ENCODE measurements around the gene CERKL.
A peak's percentile ranks its signal among the peaks of the same experiment; 100 is the strongest.
"Not testable (repeated sequence)": the region's sequence is repeated elsewhere in the genome, so short reads cannot be mapped to it uniquely, and the experiment has no call there.

The CERKL gene

GRCh38 chr2:181656450-181657291 lies at the start of gene CERKL:
CERKL (minus strand) TSS chr2:181657105; CDS start chr2:181657006, 99 bp downstream.
- peak; percentile 33 for DNase-seq (ENCODE audit: low spot score)

- not testable (repeated sequence) for DNase-seq (ENCODE audit: low spot score)
These were observed 45.6 kb upstream of the CERKL start for GRCh38 chr2:181702519-181702918.

- DNase-seq (ENCODE audit: low spot score) = no peak
These were observed 41.3 kb upstream of the CERKL start for GRCh38 chr2:181698223-181698622.

- DNase-seq (ENCODE audit: low spot score) = no peak
These were observed 40.7 kb upstream of the CERKL start for GRCh38 chr2:181697571-181697970.

GRCh38 chr2:181697126-181697525 lies 40.2 kb upstream of the CERKL start:
- no peak for DNase-seq (ENCODE audit: low spot score)

GRCh38 chr2:181694271-181694670 lies 37.4 kb upstream of the CERKL start:
- no peak for DNase-seq (ENCODE audit: low spot score)

GRCh38 chr2:181690860-181691259 lies 34.0 kb upstream of the CERKL start:
- DNase-seq (ENCODE audit: low spot score) = no peak

- no peak for DNase-seq (ENCODE audit: low spot score)
These were observed 29.8 kb upstream of the CERKL start for GRCh38 chr2:181686576-181687185.

GRCh38 chr2:181685150-181685688 lies 28.3 kb upstream of the CERKL start:
- DNase-seq (ENCODE audit: low spot score) = peak; percentile 33

- DNase-seq (ENCODE audit: low spot score) = no peak
These were observed 27.7 kb upstream of the CERKL start for GRCh38 chr2:181684454-181685149.

GRCh38 chr2:181683518-181684453 lies 26.9 kb upstream of the CERKL start:
- DNase-seq (ENCODE audit: low spot score) = peak; percentile 63

GRCh38 chr2:181682795-181683517 lies 26.1 kb upstream of the CERKL start:
- no peak for DNase-seq (ENCODE audit: low spot score)

- DNase-seq (ENCODE audit: low spot score) = no peak
These were observed 25.3 kb upstream of the CERKL start for GRCh38 chr2:181682026-181682789.

GRCh38 chr2:181680937-181681811 lies 24.3 kb upstream of the CERKL start:
- no peak for DNase-seq (ENCODE audit: low spot score)

- no peak for DNase-seq (ENCODE audit: low spot score)
These were observed 23.4 kb upstream of the CERKL start, which contains the start of gene NEUROD1 for GRCh38 chr2:181680055-181680936. NEUROD1 (minus strand) TSS chr2:181680517; CDS start chr2:181678860, 1,657 bp downstream.

- DNase-seq (ENCODE audit: low spot score) = no peak
These were observed 22.7 kb upstream of the CERKL start for GRCh38 chr2:181679544-181679979.

- no peak for DNase-seq (ENCODE audit: low spot score)
These were observed 22.1 kb upstream of the CERKL start for GRCh38 chr2:181678861-181679543.

Data from HuH-7.5 (cell line).